ENCODE measurements around the gene LAMA2. TPM values are rescaled to one million over a fixed set of nuclear protein-coding genes. Genes with fewer than 3 reads are reported as not detected.

LAMA2 gene
- total RNA-seq, 4 donors from 2014 or later, result 115 to 153 (median 134) TPM

GRCh38 chr6:128932061-128932460 lies 49.1 kb downstream of the LAMA2 start:
- DNase-seq (ENCODE audit: extremely low spot score), result no peak
- H3K27me3 ChIP-seq, result peaks cover 0 to 7% (median 0%) of the 10 kb centered on the region in 4 donors
- no peaks in the 10 kb centered on the region for H3K4me1 ChIP-seq
- intact Hi-C loops (cut with DNase I), result no loop called here
- H3K9me3 ChIP-seq, result no peaks in the 10 kb centered on the region
- no peak overlapping the region for H3K4me3 ChIP-seq
- no peak overlapping the region for H3K27ac ChIP-seq (replicated peaks in 1 of 4)
- peaks cover 0 to 22% (median 7%) of the 10 kb centered on the region in 4 donors for H3K36me3 ChIP-seq
- WGBS, result 80% methylated on average over 1 of the region's 1 CpG
- TF ChIP-seq POLR2A (IDR thresholded peaks at IDR 0.05; ENCODE audit: low read depth) (no peak), POLR2AphosphoS5 (IDR thresholded peaks at IDR 0.05) (no peak), EP300 (IDR thresholded peaks at IDR 0.05) (no peak), CTCF (IDR thresholded peaks at IDR 0.05) (no peak)

- intact Hi-C loops (cut with DNase I), result no loop called here
- no peak for DNase-seq (ENCODE audit: extremely low spot score)
- Histone ChIP-seq H3K27ac (replicated peaks in 1 of 4) (no peak overlapping the region), H3K27me3 (no peaks in the 10 kb centered on the region), H3K4me1 (peaks cover 0 to 5% (median 0%) of the 10 kb centered on the region in 4 donors), H3K4me3 (no peak overlapping the region), H3K36me3 (peaks cover 0 to 4% (median 0%) of the 10 kb centered on the region in 4 donors), H3K9me3 (no peaks in the 10 kb centered on the region)
- WGBS, result 78% methylated on average over 1 of the region's 1 CpG
- TF ChIP-seq EP300 (IDR thresholded peaks at IDR 0.05), result no peak
- TF ChIP-seq POLR2A (IDR thresholded peaks at IDR 0.05; ENCODE audit: low read depth), result no peak
- TF ChIP-seq POLR2AphosphoS5 (IDR thresholded peaks at IDR 0.05), result no peak
Measured at GRCh38 chr6:128950864-128951263, 67.9 kb downstream of the LAMA2 start.

- TF ChIP-seq POLR2A (IDR thresholded peaks at IDR 0.05; ENCODE audit: low read depth) (no peak), CTCF (IDR thresholded peaks at IDR 0.05) (no peak), POLR2AphosphoS5 (IDR thresholded peaks at IDR 0.05) (no peak), EP300 (IDR thresholded peaks at IDR 0.05) (no peak)
- WGBS, result 82% methylated on average over 3 of the region's 3 CpGs
- Histone ChIP-seq H3K36me3 (no peaks in the 10 kb centered on the region), H3K27me3 (no peaks in the 10 kb centered on the region), H3K9me3 (no peaks in the 10 kb centered on the region), H3K4me1 (peaks cover 0 to 6% (median 0%) of the 10 kb centered on the region in 4 donors), H3K27ac (replicated peaks in 1 of 4) (no peak overlapping the region), H3K4me3 (no peak overlapping the region)
- intact Hi-C loops (cut with DNase I), result no loop called here
- no peak for DNase-seq (ENCODE audit: extremely low spot score)
Measured at GRCh38 chr6:128952902-128953301, 70.0 kb downstream of the LAMA2 start.

GRCh38 chr6:128954308-128955043 lies 71.5 kb downstream of the LAMA2 start:
- Histone ChIP-seq H3K27ac (replicated peaks in 1 of 4) (no peak overlapping the region), H3K4me3 (no peak overlapping the region), H3K27me3 (no peaks in the 10 kb centered on the region), H3K9me3 (no peaks in the 10 kb centered on the region), H3K4me1 (peaks cover 0 to 6% (median 0%) of the 10 kb centered on the region in 4 donors), H3K36me3 (no peaks in the 10 kb centered on the region)
- TF ChIP-seq POLR2AphosphoS5 (IDR thresholded peaks at IDR 0.05), result no peak
- no peak for TF ChIP-seq POLR2A (IDR thresholded peaks at IDR 0.05; ENCODE audit: low read depth)
- no peak for TF ChIP-seq EP300 (IDR thresholded peaks at IDR 0.05)
- no peak for TF ChIP-seq CTCF (IDR thresholded peaks at IDR 0.05)
- DNase-seq (ENCODE audit: extremely low spot score), result no peak
- WGBS, result 84% methylated on average over 1 of the region's 1 CpG
- intact Hi-C loops (cut with DNase I), result no loop called here

- intact Hi-C loops (cut with DNase I), result no loop called here
- Histone ChIP-seq H3K9me3 (no peaks in the 10 kb centered on the region), H3K27me3 (no peaks in the 10 kb centered on the region), H3K4me1 (peaks cover 0 to 13% (median 0%) of the 10 kb centered on the region in 4 donors), H3K4me3 (no peak overlapping the region), H3K27ac (replicated peaks in 1 of 4) (no peak overlapping the region), H3K36me3 (no peaks in the 10 kb centered on the region)
- DNase-seq (ENCODE audit: extremely low spot score), result no peak
- no peak for TF ChIP-seq EP300 (IDR thresholded peaks at IDR 0.05)
- no peak for TF ChIP-seq POLR2A (IDR thresholded peaks at IDR 0.05; ENCODE audit: low read depth)
- TF ChIP-seq CTCF (IDR thresholded peaks at IDR 0.05), result no peak
- WGBS, result 32% methylated on average over 2 of the region's 2 CpGs
Measured at GRCh38 chr6:128963561-128963960, 80.6 kb downstream of the LAMA2 start.
